GM10266 (cell line): ENCODE data around the gene SGCA.

Source experiments
- DNase-seq: peaks from one replicate; pipeline ENCODE4 v3.0.0; 2012; ENCODE audit errors: extremely low spot score
- TF ChIP-seq, protein P1 (sequence below): IDR thresholded peaks from 2 replicates; pipeline ENCODE4 v1.5.1; 2012; ENCODE audit warnings: mild to moderate bottlenecking, low read depth; ENCODE audit not compliant: control insufficient read depth, insufficient read depth; ENCODE audit errors: missing control alignments

SGCA gene

DNA sequence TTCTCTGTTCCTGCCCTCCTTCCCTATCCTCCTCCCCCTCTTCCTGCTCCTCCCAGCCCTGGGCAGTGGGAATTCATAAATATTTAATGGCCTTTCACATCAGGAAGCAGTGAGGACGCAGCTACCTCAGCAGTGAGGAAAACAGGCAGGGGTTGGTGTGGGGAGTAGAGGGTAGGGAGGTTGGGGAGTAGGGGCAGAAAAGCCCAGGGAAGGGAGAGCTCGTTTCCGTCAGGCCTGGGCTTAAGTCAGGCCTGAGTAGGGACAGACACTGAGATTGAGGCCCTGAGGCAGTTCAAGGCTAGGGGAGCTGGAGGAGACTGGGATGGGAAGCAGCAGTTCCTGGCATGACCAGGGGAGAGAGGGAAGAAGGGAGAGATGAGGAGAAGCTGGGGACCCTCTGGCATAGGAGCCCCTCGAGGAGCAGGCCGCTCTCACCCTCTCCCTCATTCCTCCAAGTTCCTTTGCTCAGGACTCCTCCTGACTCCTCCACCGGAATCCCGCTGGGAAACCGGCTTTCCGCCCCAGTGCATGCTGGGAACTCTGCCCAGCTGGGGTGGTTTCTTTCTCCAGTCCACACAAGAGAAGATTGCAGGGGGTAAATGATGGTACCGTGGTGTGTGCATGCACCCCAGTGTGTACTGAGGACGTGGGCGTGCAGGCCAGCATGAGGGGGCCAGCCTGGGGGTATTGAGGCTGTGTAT lies 42.0 kb upstream of the SGCA start:
- DNase-seq, result no peak
- TF ChIP-seq, protein P1, sequence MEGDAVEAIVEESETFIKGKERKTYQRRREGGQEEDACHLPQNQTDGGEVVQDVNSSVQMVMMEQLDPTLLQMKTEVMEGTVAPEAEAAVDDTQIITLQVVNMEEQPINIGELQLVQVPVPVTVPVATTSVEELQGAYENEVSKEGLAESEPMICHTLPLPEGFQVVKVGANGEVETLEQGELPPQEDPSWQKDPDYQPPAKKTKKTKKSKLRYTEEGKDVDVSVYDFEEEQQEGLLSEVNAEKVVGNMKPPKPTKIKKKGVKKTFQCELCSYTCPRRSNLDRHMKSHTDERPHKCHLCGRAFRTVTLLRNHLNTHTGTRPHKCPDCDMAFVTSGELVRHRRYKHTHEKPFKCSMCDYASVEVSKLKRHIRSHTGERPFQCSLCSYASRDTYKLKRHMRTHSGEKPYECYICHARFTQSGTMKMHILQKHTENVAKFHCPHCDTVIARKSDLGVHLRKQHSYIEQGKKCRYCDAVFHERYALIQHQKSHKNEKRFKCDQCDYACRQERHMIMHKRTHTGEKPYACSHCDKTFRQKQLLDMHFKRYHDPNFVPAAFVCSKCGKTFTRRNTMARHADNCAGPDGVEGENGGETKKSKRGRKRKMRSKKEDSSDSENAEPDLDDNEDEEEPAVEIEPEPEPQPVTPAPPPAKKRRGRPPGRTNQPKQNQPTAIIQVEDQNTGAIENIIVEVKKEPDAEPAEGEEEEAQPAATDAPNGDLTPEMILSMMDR, result no peak

GRCh38 chr17:50125420-50125997 lies 40.3 kb upstream of the SGCA start:
- no peak for DNase-seq
- TF ChIP-seq, protein P1, result no peak

- no peak for DNase-seq
- TF ChIP-seq, protein P1, result no peak
Observed at GRCh38 chr17:50127697-50128361, 38.0 kb upstream of the SGCA start.

DNA sequence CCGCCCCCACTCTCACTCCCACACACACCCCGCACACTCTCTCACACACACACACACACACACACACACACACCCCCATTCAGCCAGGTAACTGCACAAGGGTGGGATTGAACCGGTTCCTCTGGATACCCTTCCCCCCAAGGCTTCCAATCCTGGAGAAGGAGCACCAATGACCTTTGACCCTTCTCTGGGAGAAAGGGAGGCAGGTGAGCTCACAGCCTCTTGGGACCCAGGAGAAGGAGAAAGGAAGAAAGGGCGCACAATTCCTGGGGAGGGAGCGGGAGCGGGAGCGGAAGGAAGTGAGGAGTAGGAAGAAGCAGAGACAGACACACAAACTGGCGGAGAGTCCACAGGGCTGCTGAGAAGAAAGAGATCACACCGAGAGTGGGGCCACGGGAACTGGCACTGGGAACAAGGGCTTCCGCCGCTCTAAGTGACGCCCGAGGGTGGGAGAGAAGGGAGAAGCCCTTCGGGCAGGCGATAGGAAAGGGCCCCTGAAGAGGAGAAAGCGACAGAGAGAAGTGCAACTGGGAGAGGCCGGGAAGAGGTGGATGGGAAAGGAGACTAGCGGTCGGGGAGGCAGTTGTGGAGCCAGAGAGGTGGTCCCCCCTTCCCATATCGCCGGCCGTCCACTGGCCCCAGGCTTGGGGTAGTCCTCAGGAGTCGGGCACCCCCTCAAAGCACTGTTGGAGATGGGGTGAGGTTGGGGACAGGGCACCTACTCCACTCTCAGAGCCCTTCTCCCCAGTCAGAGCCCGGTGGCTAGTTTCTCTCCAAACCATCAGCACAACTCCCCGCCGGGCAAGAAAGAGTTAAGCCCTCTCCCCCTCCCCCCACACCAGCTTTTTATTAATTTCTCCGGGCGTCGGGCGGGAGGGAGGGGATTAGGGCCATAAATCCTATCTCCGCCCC lies 37.1 kb upstream of the SGCA start:
- no peak for DNase-seq

GRCh38 chr17:50129353-50129727 lies 36.5 kb upstream of the SGCA start:
- TF ChIP-seq, protein P1, result no peak
- DNase-seq, result no peak

More for the DNA sequence above, 37.1 kb upstream of the SGCA start:
- TF ChIP-seq, protein P1, result no peak

GRCh38 chr17:50129728-50130558 lies 35.9 kb upstream of the SGCA start, which contains the start of gene SAMD14:
Gene SAMD14 (minus strand): TSS chr17:50130160. CDS start chr17:50124959, 5,201 bp downstream.
- TF ChIP-seq, protein P1, result no peak
- DNase-seq, result peak; percentile 82
